Measurements from ENCODE around the gene FDXR.

GRCh38 chr17:74921769-74922168 is 49.0 kb upstream of the FDXR start:
- TF ChIP-seq POLR2AphosphoS5 (IDR thresholded peaks at IDR 0.05; ENCODE audit: low read depth, low read length) = no peak
- no peak for TF ChIP-seq POLR2A (IDR thresholded peaks at IDR 0.05; ENCODE audit: low read depth, low read length)

All from GM12892 (cell line).